ENCODE results near the gene DLGAP1. TPM values are rescaled to one million over a fixed set of nuclear protein-coding genes. Genes with fewer than 3 reads are reported as not detected.

The DLGAP1 gene
- total RNA-seq, 1 experiment from 2014 or later = 23.0 TPM

GRCh38 chr18:3610813-3611212 is 844.3 kb downstream of the DLGAP1 start:
- Mint-ChIP-seq H3K4me1 (peaks cover 58% of the 10 kb centered on the region), H3K4me3 (no peak overlapping the region), H3K27me3 (ENCODE audit: low read depth) (no peaks in the 10 kb centered on the region), H3K27ac (no peak overlapping the region), H3K9me3 (no peaks in the 10 kb centered on the region; the same call in 1 of the 2 replicates), H3K36me3 (peaks cover 26% of the 10 kb centered on the region)
- no peak for DNase-seq (ENCODE audit: low spot score)
- POLR2A ChIA-PET = interaction anchor here (1.0 to 1.4 kb wide), 3 partner anchors 7 to 52 kb away, joined by 3 to 4 read pairs (median 4); no protein-coding TSS in a partner anchor
- CTCF ChIA-PET = interaction anchor here (0.9 to 3.3 kb wide), 4 partner anchors 13 to 54 kb away, joined by 3 to 15 read pairs (median 3); no protein-coding TSS in a partner anchor
- no peak for ATAC-seq
- TF ChIP-seq USF1 (CRISPR knock-in tag; IDR thresholded peaks at IDR 0.05) (no peak), ZNF121 (CRISPR knock-in tag; IDR thresholded peaks at IDR 0.05) (peak; percentile 90), SMAD4 (CRISPR knock-in tag; IDR thresholded peaks at IDR 0.05) (no peak), CREB1 (CRISPR knock-in tag; IDR thresholded peaks at IDR 0.05) (no peak), TCF7 (CRISPR knock-in tag; IDR thresholded peaks at IDR 0.05; ENCODE audit: low read depth) (no peak)

GRCh38 chr18:3610188-3610708 is 844.9 kb downstream of the DLGAP1 start:
- ChIA-PET CTCF (interaction anchor here (0.9 to 3.3 kb wide), 4 partner anchors 14 to 54 kb away, joined by 3 to 15 read pairs (median 3); no protein-coding TSS in a partner anchor), POLR2A (interaction anchor here (1.0 kb wide), 1 partner anchor 52 kb away, joined by 4 read pairs; no protein-coding TSS in a partner anchor)
- TF ChIP-seq ZNF121 (CRISPR knock-in tag; IDR thresholded peaks at IDR 0.05) = no peak
- no peak for TF ChIP-seq TP53 (CRISPR knock-in tag; IDR thresholded peaks at IDR 0.05)
- no peak for TF ChIP-seq ZSCAN18 (CRISPR knock-in tag; IDR thresholded peaks at IDR 0.05)
- no peak for TF ChIP-seq CREB1 (CRISPR knock-in tag; IDR thresholded peaks at IDR 0.05)
- peak overlapping the region; percentile 95 for H3K27ac Mint-ChIP-seq
- no peaks in the 10 kb centered on the region for H3K27me3 Mint-ChIP-seq (ENCODE audit: low read depth)
- H3K4me3 Mint-ChIP-seq = no peak overlapping the region
- peaks cover 26% of the 10 kb centered on the region for H3K36me3 Mint-ChIP-seq
- no peak for ATAC-seq
- DNase-seq (ENCODE audit: low spot score) = no peak
- no peaks in the 10 kb centered on the region; the same call in 1 of the 2 replicates for H3K9me3 Mint-ChIP-seq
- H3K4me1 Mint-ChIP-seq = peaks cover 53% of the 10 kb centered on the region

GRCh38 chr18:3608488-3608887 is 846.6 kb downstream of the DLGAP1 start:
- Mint-ChIP-seq H3K36me3 (peaks cover 26% of the 10 kb centered on the region), H3K9me3 (no peaks in the 10 kb centered on the region; the same call in 1 of the 2 replicates), H3K27me3 (ENCODE audit: low read depth) (no peaks in the 10 kb centered on the region), H3K27ac (peak overlapping the region; percentile 91), H3K4me3 (no peak overlapping the region), H3K4me1 (peaks cover 41% of the 10 kb centered on the region)
- DNase-seq (ENCODE audit: low spot score) (no peak), ATAC-seq (no peak)
- ChIA-PET CTCF (interaction anchor here (0.5 to 4.9 kb wide), 5 partner anchors 14 to 329 kb away, joined by 3 to 28 read pairs (median 5); no protein-coding TSS in a partner anchor), POLR2A (interaction anchor here (0.8 to 1.4 kb wide), 2 partner anchors 16 to 58 kb away, joined by 3 read pairs; no protein-coding TSS in a partner anchor)
- TF ChIP-seq, protein P1, sequence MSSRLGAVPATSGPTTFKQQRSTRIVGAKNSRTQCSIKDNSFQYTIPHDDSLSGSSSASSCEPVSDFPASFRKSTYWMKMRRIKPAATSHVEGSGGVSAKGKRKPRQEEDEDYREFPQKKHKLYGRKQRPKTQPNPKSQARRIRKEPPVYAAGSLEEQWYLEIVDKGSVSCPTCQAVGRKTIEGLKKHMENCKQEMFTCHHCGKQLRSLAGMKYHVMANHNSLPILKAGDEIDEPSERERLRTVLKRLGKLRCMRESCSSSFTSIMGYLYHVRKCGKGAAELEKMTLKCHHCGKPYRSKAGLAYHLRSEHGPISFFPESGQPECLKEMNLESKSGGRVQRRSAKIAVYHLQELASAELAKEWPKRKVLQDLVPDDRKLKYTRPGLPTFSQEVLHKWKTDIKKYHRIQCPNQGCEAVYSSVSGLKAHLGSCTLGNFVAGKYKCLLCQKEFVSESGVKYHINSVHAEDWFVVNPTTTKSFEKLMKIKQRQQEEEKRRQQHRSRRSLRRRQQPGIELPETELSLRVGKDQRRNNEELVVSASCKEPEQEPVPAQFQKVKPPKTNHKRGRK (CRISPR knock-in tag; IDR thresholded peaks at IDR 0.05; ENCODE audit: borderline replicate concordance) = no peak
- TF ChIP-seq SP1 (CRISPR knock-in tag; conservative IDR thresholded peaks at IDR 0.05) = no peak
- TF ChIP-seq, protein P2, sequence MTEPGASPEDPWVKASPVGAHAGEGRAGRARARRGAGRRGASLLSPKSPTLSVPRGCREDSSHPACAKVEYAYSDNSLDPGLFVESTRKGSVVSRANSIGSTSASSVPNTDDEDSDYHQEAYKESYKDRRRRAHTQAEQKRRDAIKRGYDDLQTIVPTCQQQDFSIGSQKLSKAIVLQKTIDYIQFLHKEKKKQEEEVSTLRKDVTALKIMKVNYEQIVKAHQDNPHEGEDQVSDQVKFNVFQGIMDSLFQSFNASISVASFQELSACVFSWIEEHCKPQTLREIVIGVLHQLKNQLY (CRISPR knock-in tag; IDR thresholded peaks at IDR 0.05) = no peak
- TF ChIP-seq, protein P3, sequence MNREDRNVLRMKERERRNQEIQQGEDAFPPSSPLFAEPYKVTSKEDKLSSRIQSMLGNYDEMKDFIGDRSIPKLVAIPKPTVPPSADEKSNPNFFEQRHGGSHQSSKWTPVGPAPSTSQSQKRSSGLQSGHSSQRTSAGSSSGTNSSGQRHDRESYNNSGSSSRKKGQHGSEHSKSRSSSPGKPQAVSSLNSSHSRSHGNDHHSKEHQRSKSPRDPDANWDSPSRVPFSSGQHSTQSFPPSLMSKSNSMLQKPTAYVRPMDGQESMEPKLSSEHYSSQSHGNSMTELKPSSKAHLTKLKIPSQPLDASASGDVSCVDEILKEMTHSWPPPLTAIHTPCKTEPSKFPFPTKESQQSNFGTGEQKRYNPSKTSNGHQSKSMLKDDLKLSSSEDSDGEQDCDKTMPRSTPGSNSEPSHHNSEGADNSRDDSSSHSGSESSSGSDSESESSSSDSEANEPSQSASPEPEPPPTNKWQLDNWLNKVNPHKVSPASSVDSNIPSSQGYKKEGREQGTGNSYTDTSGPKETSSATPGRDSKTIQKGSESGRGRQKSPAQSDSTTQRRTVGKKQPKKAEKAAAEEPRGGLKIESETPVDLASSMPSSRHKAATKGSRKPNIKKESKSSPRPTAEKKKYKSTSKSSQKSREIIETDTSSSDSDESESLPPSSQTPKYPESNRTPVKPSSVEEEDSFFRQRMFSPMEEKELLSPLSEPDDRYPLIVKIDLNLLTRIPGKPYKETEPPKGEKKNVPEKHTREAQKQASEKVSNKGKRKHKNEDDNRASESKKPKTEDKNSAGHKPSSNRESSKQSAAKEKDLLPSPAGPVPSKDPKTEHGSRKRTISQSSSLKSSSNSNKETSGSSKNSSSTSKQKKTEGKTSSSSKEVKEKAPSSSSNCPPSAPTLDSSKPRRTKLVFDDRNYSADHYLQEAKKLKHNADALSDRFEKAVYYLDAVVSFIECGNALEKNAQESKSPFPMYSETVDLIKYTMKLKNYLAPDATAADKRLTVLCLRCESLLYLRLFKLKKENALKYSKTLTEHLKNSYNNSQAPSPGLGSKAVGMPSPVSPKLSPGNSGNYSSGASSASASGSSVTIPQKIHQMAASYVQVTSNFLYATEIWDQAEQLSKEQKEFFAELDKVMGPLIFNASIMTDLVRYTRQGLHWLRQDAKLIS (CRISPR knock-in tag; IDR thresholded peaks at IDR 0.05; ENCODE audit: borderline replicate concordance) = no peak
- no peak for TF ChIP-seq RELA (CRISPR knock-in tag; IDR thresholded peaks at IDR 0.05; ENCODE audit: borderline replicate concordance)
- no peak for TF ChIP-seq ZNF317 (CRISPR knock-in tag; IDR thresholded peaks at IDR 0.05; ENCODE audit: borderline replicate concordance, low read depth)
- TF ChIP-seq ARID4B (CRISPR knock-in tag; IDR thresholded peaks at IDR 0.05; ENCODE audit: borderline replicate concordance) = no peak
- no peak for TF ChIP-seq ZMAT4 (CRISPR knock-in tag; IDR thresholded peaks at IDR 0.05)
- no peak for TF ChIP-seq TCF7 (CRISPR knock-in tag; IDR thresholded peaks at IDR 0.05; ENCODE audit: low read depth)
- no peak for TF ChIP-seq NFYB (CRISPR knock-in tag; conservative IDR thresholded peaks at IDR 0.05; ENCODE audit: low read depth)

Data from WTC11 (cell line).